HFFc6 (cell line): ENCODE data around the gene SYCP2L. TPM values are rescaled to one million over a fixed set of nuclear protein-coding genes. Genes with fewer than 3 reads are reported as not detected.
A peak's percentile ranks its signal among the peaks of the same experiment; 100 is the strongest.
"Not testable (repeated sequence)": the region's sequence is repeated elsewhere in the genome, so short reads cannot be mapped to it uniquely, and the experiment has no call there.

Experiments used
- DNase-seq: peaks from one replicate; pipeline ENCODE4 v3.0.0-alpha.2; 2018
- H3K27ac Mint-ChIP-seq: 2 replicates; pipeline ENCODE4 v1.8.0; 2020; ENCODE audit warnings: mild to moderate bottlenecking, mixed read lengths
- H3K27me3 Mint-ChIP-seq: 2 replicates; pipeline ENCODE4 v1.8.0; 2021; ENCODE audit warnings: mild to moderate bottlenecking, moderate library complexity, mixed read lengths; ENCODE audit not compliant: insufficient read depth
- H3K36me3 Mint-ChIP-seq: 2 replicates; pipeline ENCODE4 v1.8.0; 2021; ENCODE audit warnings: low read depth, mixed read lengths
- H3K4me1 Mint-ChIP-seq: 2 replicates; pipeline ENCODE4 v1.8.0; 2020; ENCODE audit warnings: low read depth, mixed read lengths
- H3K4me3 Mint-ChIP-seq: 2 replicates; pipeline ENCODE4 v1.8.0; 2020; ENCODE audit warnings: mild to moderate bottlenecking, moderate library complexity, mixed read lengths
- H3K9me3 Mint-ChIP-seq: 2 replicates; pipeline ENCODE4 v1.8.0; 2020; ENCODE audit warnings: mild to moderate bottlenecking, mixed read lengths
- CTCF ChIP-seq: fragments of 200-600 bp; sonication (generic); IDR thresholded peaks from 2 replicates; pipeline ENCODE4 v1.5.0; 2021; ENCODE audit warnings: antibody characterized with exemption, mild to moderate bottlenecking
- total RNA-seq, 6 experiments: library from RNA; stranded (reverse); fragmentation: NEBNext Ultra II Directional; extraction: Animal tissue kit (Norgen Biotek cat#: 25700); gene quantifications; 2 replicates in 1 of 6; 3 replicates in 5 of 6; pipeline ENCODE4 v1.2.3, GENCODE V29; 2021

The SYCP2L gene
- total RNA-seq, 6 experiments from 2014 or later, result not detected

GRCh38 chr6:10882657-10883171, 4.1 kb upstream of the SYCP2L start:
- Mint-ChIP-seq H3K27me3 (peaks cover 20% of the 10 kb centered on the region), H3K36me3 (no peaks in the 10 kb centered on the region), H3K4me3 (no peak overlapping the region), H3K9me3 (no peaks in the 10 kb centered on the region), H3K4me1 (no peaks in the 10 kb centered on the region), H3K27ac (no peak overlapping the region)
- TF ChIP-seq CTCF, result no peak
- no peak for DNase-seq

GRCh38 chr6:10883312-10884244, 3.3 kb upstream of the SYCP2L start:
- no peaks in the 10 kb centered on the region; the same call in 1 of the 2 replicates for H3K9me3 Mint-ChIP-seq
- no peaks in the 10 kb centered on the region for H3K4me1 Mint-ChIP-seq
- DNase-seq, result no peak
- peaks cover 25% of the 10 kb centered on the region for H3K27me3 Mint-ChIP-seq
- H3K4me3 Mint-ChIP-seq, result no peak overlapping the region
- TF ChIP-seq CTCF, result no peak
- no peak overlapping the region for H3K27ac Mint-ChIP-seq
- no peaks in the 10 kb centered on the region for H3K36me3 Mint-ChIP-seq

- Mint-ChIP-seq H3K9me3 (no peaks in the 10 kb centered on the region; the same call in 1 of the 2 replicates), H3K4me1 (no peaks in the 10 kb centered on the region), H3K27me3 (peaks cover 25% of the 10 kb centered on the region), H3K27ac (no peak overlapping the region), H3K36me3 (no peaks in the 10 kb centered on the region), H3K4me3 (no peak overlapping the region)
- DNase-seq, result no peak
- TF ChIP-seq CTCF, result no peak
Measured at GRCh38 chr6:10884245-10884972, 2.4 kb upstream of the SYCP2L start.

- not testable (repeated sequence) for DNase-seq, H3K9me3 Mint-ChIP-seq, H3K27ac Mint-ChIP-seq, H3K36me3 Mint-ChIP-seq, H3K4me1 Mint-ChIP-seq
- Mint-ChIP-seq H3K4me3 (peak overlapping the region; percentile 84; the same call in 1 of the 2 replicates), H3K27me3 (peaks cover 23% of the 10 kb centered on the region)
Measured at GRCh38 chr6:10886365-10886690, 524 bp upstream of the SYCP2L start.

GRCh38 chr6:10890151-10890550, 3.3 kb downstream of the SYCP2L start:
- Mint-ChIP-seq H3K27me3 (peaks cover 14% of the 10 kb centered on the region), H3K4me1 (no peaks in the 10 kb centered on the region), H3K36me3 (no peaks in the 10 kb centered on the region), H3K9me3 (no peaks in the 10 kb centered on the region; the same call in 1 of the 2 replicates), H3K27ac (no peak overlapping the region), H3K4me3 (no peak overlapping the region)
- no peak for DNase-seq
- TF ChIP-seq CTCF, result no peak

- Mint-ChIP-seq H3K36me3 (no peaks in the 10 kb centered on the region), H3K27me3 (peaks cover 5% of the 10 kb centered on the region), H3K9me3 (no peaks in the 10 kb centered on the region; the same call in 1 of the 2 replicates), H3K4me1 (no peaks in the 10 kb centered on the region), H3K27ac (no peak overlapping the region), H3K4me3 (no peak overlapping the region)
- DNase-seq, result no peak
- TF ChIP-seq CTCF, result no peak
Measured at GRCh38 chr6:10891960-10892359, 5.1 kb downstream of the SYCP2L start.
